ENCODE measurements around the gene RETREG1. TPM values are rescaled to one million over a fixed set of nuclear protein-coding genes. Genes with fewer than 3 reads are reported as not detected.

The RETREG1 gene
- total RNA-seq, 1 experiment from 2014 or later, result 3.4 TPM

- Histone ChIP-seq H3K4me2 (ENCODE audit: insufficient read depth, insufficient read length, low read length) (no peak overlapping the region), H3K4me1 (ENCODE audit: insufficient read depth, low read length) (no peaks in the 10 kb centered on the region), H3K79me2 (ENCODE audit: insufficient read depth, low read length) (no peaks in the 10 kb centered on the region), H2BK15ac (ENCODE audit: low read depth, low read length) (no peak overlapping the region), H3K56ac (ENCODE audit: insufficient read length, low read depth, low read length) (no peak overlapping the region), H2AFZ (ENCODE audit: low read length) (no peak overlapping the region), H3K23ac (ENCODE audit: insufficient read length, low read depth, low read length) (no peak overlapping the region), H3K9me3 (ENCODE audit: control insufficient read depth, low read depth, low read length) (no peaks in the 10 kb centered on the region), H3K23me2 (ENCODE audit: insufficient read length, low read depth, low read length, poor library complexity, severe bottlenecking) (no peaks in the 10 kb centered on the region), H4K20me1 (ENCODE audit: control insufficient read depth, insufficient read depth, insufficient read length) (no peaks in the 10 kb centered on the region), H3K79me1 (ENCODE audit: insufficient read depth, low read depth, low read length, poor library complexity, severe bottlenecking) (no peaks in the 10 kb centered on the region), H4K5ac (ENCODE audit: insufficient read length, low read depth, low read length) (no peak overlapping the region), H4K91ac (ENCODE audit: insufficient read length, low read depth, low read length) (no peak overlapping the region), H2BK20ac (ENCODE audit: low read depth, low read length, poor library complexity, severe bottlenecking) (no peak overlapping the region), H2BK120ac (ENCODE audit: low read depth, low read length, poor library complexity, severe bottlenecking) (no peak overlapping the region), H2BK5ac (ENCODE audit: insufficient read length, low read length) (no peak overlapping the region), H3K18ac (ENCODE audit: insufficient read length, low read depth, low read length) (no peak overlapping the region), H2BK12ac (ENCODE audit: insufficient read length, low read depth, low read length) (no peak overlapping the region), H3K27me3 (ENCODE audit: insufficient read depth, low read length) (no peaks in the 10 kb centered on the region; the same call in 1 of the 2 replicates), H2AK5ac (ENCODE audit: insufficient read length, low read length) (no peak overlapping the region), H3K4ac (ENCODE audit: low read depth, low read length) (no peak overlapping the region), H3K27ac (ENCODE audit: insufficient read length, low read depth, low read length) (no peak overlapping the region), H3K14ac (ENCODE audit: insufficient read depth, low read length) (no peak overlapping the region), H3T11ph (ENCODE audit: low read length) (no peak overlapping the region), H3K9ac (ENCODE audit: extremely low read depth, insufficient read length, low read length) (no peak overlapping the region), H4K8ac (replicated peaks; ENCODE audit: insufficient read length, low read depth, low read length) (no peak overlapping the region)
- H3K4me3 Mint-ChIP-seq, result no peak overlapping the region
- DNase-seq, result no peak
- H3K27ac Mint-ChIP-seq, result no peak overlapping the region
- no peaks in the 10 kb centered on the region for H3K9me3 Mint-ChIP-seq
- H3K27me3 Mint-ChIP-seq (ENCODE audit: low read depth), result no peaks in the 10 kb centered on the region
- WGBS (ENCODE audit: extremely low coverage, insufficient read length, low lambda C conversion rate), result no CpG with 5 or more reads among the region's 5 CpGs
- H3K4me1 Mint-ChIP-seq, result no peaks in the 10 kb centered on the region
- peaks cover 25 to 50% (median 34%) of the 10 kb centered on the region in 3 experiments; a peak in 6 of 7 replicates for H3K36me3 Mint-ChIP-seq (ENCODE audit: insufficient read depth in 1 of 3, low read depth in 3 of 3)
- TF ChIP-seq CTCF (conservative IDR thresholded peaks at IDR 0.05), result no peak
Measured at GRCh38 chr5:16446993-16447392, 169.8 kb downstream of the RETREG1 start.
